ENCODE measurements around the gene ELOVL4. TPM values are rescaled to one million over a fixed set of nuclear protein-coding genes. Genes with fewer than 3 reads are reported as not detected.

The ELOVL4 gene
- total RNA-seq, 4 donors from 2014 or later = 0.88 to 1.6 (median 0.94) TPM

DNA sequence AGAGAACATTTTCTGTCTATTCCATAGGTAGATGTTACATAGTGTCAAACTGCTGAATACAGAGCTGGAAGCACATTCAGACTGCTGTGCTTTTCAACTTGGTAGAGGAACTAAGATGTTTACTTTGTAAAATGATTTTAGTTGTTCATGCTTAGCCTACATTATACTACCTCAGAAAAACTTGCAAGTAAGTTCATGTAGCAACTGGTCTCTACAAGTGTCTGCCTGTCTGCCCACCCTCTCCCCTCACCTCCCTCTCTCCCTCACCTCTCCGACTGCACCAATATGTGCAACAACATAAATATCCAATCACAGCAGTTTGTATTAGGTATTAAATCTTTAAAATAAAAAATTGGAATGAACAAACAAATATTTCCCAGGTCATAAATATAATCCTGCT is 25.3 kb downstream of the ELOVL4 start:
- intact Hi-C loops (cut with DNase I) = no loop called here
- no peak for TF ChIP-seq POLR2A (IDR thresholded peaks at IDR 0.05)
- Histone ChIP-seq H3K27me3 (no peaks in the 10 kb centered on the region), H3K4me1 (no peaks in the 10 kb centered on the region), H3K36me3 (no peaks in the 10 kb centered on the region), H3K27ac (no peak overlapping the region), H3K4me3 (replicated peaks in 1 of 3) (no peak overlapping the region), H3K9me3 (no peaks in the 10 kb centered on the region)
- WGBS, 2 donors = 77 to 88% methylated on average over 1 of the region's 1 CpG
- no peak for DNase-seq

DNA sequence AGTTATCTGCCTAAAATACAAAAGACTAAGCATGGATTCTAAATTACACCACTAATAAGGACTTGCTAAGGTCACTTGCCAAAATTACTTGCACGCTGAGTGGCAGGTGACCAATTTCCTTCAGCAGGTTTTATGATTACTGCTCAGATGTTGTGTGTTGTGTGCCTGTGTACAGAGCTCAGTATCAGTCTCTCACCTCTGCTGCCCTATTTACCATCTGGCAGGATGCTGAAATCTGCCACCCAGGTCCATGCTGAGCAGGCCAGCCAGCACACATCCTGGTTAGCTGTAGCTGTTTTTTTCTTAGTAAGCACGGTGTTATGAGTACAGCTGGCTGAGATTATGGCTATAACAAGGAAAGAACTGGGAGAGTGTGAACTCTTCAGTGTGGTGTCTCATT is 34.0 kb downstream of the ELOVL4 start:
- Histone ChIP-seq H3K9me3 (no peaks in the 10 kb centered on the region), H3K27me3 (no peaks in the 10 kb centered on the region), H3K36me3 (no peaks in the 10 kb centered on the region), H3K4me1 (no peaks in the 10 kb centered on the region), H3K27ac (no peak overlapping the region), H3K4me3 (replicated peaks in 1 of 3) (no peak overlapping the region)
- intact Hi-C loops (cut with DNase I) = no loop called here
- 59 to 61% methylated on average over 2 of the region's 2 CpGs for WGBS, 2 donors
- DNase-seq = no peak
- no peak for TF ChIP-seq POLR2A (IDR thresholded peaks at IDR 0.05)
- TF ChIP-seq, protein P1, sequence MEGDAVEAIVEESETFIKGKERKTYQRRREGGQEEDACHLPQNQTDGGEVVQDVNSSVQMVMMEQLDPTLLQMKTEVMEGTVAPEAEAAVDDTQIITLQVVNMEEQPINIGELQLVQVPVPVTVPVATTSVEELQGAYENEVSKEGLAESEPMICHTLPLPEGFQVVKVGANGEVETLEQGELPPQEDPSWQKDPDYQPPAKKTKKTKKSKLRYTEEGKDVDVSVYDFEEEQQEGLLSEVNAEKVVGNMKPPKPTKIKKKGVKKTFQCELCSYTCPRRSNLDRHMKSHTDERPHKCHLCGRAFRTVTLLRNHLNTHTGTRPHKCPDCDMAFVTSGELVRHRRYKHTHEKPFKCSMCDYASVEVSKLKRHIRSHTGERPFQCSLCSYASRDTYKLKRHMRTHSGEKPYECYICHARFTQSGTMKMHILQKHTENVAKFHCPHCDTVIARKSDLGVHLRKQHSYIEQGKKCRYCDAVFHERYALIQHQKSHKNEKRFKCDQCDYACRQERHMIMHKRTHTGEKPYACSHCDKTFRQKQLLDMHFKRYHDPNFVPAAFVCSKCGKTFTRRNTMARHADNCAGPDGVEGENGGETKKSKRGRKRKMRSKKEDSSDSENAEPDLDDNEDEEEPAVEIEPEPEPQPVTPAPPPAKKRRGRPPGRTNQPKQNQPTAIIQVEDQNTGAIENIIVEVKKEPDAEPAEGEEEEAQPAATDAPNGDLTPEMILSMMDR (IDR thresholded peaks at IDR 0.05) = no peak

DNA sequence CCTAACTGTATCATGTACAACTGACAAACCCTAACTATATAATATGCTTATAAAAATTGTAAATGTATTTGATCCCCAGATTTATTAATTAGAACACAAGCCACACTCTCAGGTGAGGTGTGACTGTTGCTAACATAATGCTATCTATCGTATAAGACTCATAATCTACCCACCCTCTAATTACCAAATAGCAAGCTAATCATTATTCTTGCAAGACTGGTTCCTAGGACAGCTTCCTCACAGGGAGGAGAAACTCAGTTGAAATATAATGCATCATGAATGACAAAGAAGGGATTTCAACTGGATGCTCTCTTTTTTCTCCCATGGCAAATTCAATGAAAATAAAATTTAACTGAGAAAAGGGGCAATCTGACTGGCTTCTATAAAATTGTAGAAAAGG is 35.4 kb downstream of the ELOVL4 start:
- H3K27me3 ChIP-seq = no peaks in the 10 kb centered on the region
- H3K36me3 ChIP-seq = no peaks in the 10 kb centered on the region
- no peak for DNase-seq
- whole genome bisulfite sequencing, 2 donors = 84% methylated on average over 1 of the region's 1 CpG
- no peaks in the 10 kb centered on the region for H3K4me1 ChIP-seq
- H3K27ac ChIP-seq = no peak overlapping the region
- no peak overlapping the region for H3K4me3 ChIP-seq (replicated peaks in 1 of 3)
- intact Hi-C loops (cut with DNase I) = no loop called here
- H3K9me3 ChIP-seq = no peaks in the 10 kb centered on the region
- TF ChIP-seq, protein P1 (IDR thresholded peaks at IDR 0.05) = no peak
- TF ChIP-seq POLR2A (IDR thresholded peaks at IDR 0.05) = no peak

DNA sequence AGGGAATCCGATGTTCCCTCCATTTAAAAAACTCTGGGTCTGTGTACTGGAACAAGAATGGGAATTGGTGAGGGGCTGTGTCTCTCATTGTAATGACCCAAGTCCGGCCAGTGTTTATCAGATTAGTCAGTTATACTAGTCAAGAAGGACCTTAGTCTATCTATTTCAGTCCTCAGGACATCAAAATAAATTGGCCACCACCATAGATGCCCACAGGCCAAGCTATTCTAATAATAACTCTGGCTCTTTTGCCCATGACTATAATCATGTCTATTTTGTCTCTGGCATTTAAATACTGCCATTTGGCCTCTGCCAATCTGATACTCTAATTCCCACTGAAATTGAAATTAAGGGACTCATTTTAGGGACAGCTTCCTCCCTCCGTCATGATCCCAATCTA is 37.8 kb downstream of the ELOVL4 start:
- TF ChIP-seq, protein P1 (IDR thresholded peaks at IDR 0.05) = no peak
- no peak for TF ChIP-seq POLR2A (IDR thresholded peaks at IDR 0.05)
- DNase-seq = no peak
- intact Hi-C loops (cut with DNase I) = no loop called here
- Histone ChIP-seq H3K27ac (no peak overlapping the region), H3K4me1 (no peaks in the 10 kb centered on the region), H3K4me3 (replicated peaks in 1 of 3) (no peak overlapping the region), H3K27me3 (no peaks in the 10 kb centered on the region), H3K36me3 (no peaks in the 10 kb centered on the region), H3K9me3 (no peaks in the 10 kb centered on the region)
- 88 to 94% methylated on average over 3 of the region's 3 CpGs for WGBS, 2 donors

DNA sequence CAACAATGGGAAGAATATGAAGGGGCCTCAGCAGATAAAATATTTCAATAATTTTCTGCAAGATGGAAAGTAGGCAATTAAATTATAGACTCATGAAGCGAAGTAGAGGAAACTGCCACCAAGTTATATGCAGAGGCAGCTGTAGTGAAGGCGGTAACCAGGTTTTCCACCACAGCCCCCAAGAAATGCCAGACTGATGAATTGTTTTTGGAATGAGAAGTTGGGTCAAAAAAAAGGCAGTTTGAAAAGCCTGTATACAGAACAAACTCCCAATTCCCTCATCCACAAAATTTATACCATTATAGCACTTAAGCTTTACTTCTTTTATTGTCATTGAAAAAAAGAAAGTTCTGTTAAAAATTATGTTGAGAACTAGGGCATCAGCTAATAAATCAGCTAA is 45.3 kb downstream of the ELOVL4 start:
- TF ChIP-seq, protein P1 (IDR thresholded peaks at IDR 0.05) = no peak
- TF ChIP-seq POLR2A (IDR thresholded peaks at IDR 0.05) = no peak
- Histone ChIP-seq H3K9me3 (no peaks in the 10 kb centered on the region), H3K4me3 (replicated peaks in 1 of 3) (no peak overlapping the region), H3K27me3 (no peaks in the 10 kb centered on the region), H3K27ac (no peak overlapping the region), H3K36me3 (no peaks in the 10 kb centered on the region), H3K4me1 (no peaks in the 10 kb centered on the region)
- intact Hi-C loops (cut with DNase I) = no loop called here
- DNase-seq = no peak
- WGBS, 2 donors = 81 to 87% methylated on average over 2 of the region's 2 CpGs

DNA sequence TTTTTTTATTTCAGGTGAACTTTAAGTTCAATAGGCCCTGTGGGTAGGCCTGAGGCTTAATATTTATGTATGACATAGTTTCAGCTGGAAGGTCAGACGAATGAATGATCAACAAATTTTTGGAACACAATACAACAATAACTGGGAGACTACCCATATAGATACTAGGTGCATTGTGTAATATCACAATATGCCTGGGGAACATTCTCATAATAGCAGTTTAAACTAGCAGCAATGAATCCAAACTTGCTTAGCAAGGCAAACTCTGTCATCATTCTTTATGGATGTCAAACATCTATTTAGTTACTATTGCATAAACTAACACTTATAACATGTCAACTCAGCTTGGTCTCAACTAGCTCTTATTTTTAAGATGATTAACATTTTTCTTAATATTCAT is 49.3 kb downstream of the ELOVL4 start:
- Histone ChIP-seq H3K36me3 (no peaks in the 10 kb centered on the region), H3K4me1 (no peaks in the 10 kb centered on the region), H3K27me3 (no peaks in the 10 kb centered on the region), H3K9me3 (no peaks in the 10 kb centered on the region), H3K27ac (no peak overlapping the region), H3K4me3 (replicated peaks in 1 of 3) (no peak overlapping the region)
- no peak for TF ChIP-seq POLR2A (IDR thresholded peaks at IDR 0.05)
- TF ChIP-seq, protein P1 (IDR thresholded peaks at IDR 0.05) = no peak
- DNase-seq = no peak
- WGBS, 2 donors = 94% methylated on average over 1 of the region's 1 CpG
- intact Hi-C loops (cut with DNase I) = no loop called here

Measured in thyroid gland (tissue), 4 donors.